Cardiac fibroblast (primary cell): ENCODE data around the gene B4GALNT1.

Experiments
- DNase-seq, 2 donors: peaks; one replicate each; pipeline versions ENCODE4 v3.0.0 to v3.0.0-alpha.2; 2010; ENCODE audit warnings: low read depth in 2 of 2
- H3K4me3 ChIP-seq, 2 donors: replicated peaks in 1 of 2; 1 replicate in 1 of 2; 2 replicates in 1 of 2; pipeline ENCODE4 v1.5.1; 2011; ENCODE audit warnings: low read depth in 2 of 2, low read length in 2 of 2, mild to moderate bottlenecking in 2 of 2, moderate library complexity in 1 of 2
- TF ChIP-seq, protein P1 (sequence below): IDR thresholded peaks from one replicate; pipeline ENCODE4 v1.5.1; 2011; ENCODE audit warnings: low read depth, mild to moderate bottlenecking, low read length, inconsistent platforms

B4GALNT1 gene

DNA sequence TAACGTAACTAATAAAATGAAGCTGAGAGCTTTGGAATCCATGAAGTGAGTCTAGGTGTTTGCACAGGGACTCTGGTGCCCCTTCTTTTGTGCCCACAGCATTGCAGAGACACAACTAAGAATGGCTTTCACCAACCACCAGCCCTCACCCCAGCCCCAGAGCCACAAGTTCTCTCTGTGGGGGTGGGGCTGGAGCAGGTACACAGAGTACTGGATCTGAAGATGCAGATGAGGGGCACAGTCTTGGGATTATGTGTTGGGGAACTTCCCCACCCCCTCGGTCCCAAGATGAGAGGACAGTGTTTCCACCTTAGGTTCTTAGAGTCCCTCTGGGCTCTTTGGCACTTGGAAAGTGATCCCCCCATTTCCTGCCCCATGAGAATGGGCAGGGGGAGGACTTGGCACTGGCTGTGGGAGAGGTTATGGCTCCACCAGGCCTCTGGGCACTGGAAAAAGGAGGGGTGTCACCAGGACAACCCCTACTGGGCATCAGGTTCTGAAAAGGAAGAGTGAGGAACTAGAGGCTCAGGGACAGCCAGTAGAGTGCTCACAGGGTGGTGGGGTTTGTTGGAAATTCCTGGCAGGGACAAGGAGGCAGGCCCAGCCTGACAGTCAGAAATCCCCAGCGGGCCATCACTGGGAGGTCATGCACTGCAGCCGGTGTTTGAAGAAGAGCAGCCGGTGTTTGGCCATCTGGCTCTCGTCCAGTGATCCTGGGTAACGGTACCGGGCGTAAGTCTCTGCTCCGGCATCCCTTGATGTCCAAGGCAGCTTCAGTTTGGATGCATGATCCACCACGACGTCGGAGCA lies 6.7 kb downstream of the B4GALNT1 start:
- TF ChIP-seq, protein P1, sequence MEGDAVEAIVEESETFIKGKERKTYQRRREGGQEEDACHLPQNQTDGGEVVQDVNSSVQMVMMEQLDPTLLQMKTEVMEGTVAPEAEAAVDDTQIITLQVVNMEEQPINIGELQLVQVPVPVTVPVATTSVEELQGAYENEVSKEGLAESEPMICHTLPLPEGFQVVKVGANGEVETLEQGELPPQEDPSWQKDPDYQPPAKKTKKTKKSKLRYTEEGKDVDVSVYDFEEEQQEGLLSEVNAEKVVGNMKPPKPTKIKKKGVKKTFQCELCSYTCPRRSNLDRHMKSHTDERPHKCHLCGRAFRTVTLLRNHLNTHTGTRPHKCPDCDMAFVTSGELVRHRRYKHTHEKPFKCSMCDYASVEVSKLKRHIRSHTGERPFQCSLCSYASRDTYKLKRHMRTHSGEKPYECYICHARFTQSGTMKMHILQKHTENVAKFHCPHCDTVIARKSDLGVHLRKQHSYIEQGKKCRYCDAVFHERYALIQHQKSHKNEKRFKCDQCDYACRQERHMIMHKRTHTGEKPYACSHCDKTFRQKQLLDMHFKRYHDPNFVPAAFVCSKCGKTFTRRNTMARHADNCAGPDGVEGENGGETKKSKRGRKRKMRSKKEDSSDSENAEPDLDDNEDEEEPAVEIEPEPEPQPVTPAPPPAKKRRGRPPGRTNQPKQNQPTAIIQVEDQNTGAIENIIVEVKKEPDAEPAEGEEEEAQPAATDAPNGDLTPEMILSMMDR, result no peak
- no peak for DNase-seq
- H3K4me3 ChIP-seq, result no peak overlapping the region

DNA sequence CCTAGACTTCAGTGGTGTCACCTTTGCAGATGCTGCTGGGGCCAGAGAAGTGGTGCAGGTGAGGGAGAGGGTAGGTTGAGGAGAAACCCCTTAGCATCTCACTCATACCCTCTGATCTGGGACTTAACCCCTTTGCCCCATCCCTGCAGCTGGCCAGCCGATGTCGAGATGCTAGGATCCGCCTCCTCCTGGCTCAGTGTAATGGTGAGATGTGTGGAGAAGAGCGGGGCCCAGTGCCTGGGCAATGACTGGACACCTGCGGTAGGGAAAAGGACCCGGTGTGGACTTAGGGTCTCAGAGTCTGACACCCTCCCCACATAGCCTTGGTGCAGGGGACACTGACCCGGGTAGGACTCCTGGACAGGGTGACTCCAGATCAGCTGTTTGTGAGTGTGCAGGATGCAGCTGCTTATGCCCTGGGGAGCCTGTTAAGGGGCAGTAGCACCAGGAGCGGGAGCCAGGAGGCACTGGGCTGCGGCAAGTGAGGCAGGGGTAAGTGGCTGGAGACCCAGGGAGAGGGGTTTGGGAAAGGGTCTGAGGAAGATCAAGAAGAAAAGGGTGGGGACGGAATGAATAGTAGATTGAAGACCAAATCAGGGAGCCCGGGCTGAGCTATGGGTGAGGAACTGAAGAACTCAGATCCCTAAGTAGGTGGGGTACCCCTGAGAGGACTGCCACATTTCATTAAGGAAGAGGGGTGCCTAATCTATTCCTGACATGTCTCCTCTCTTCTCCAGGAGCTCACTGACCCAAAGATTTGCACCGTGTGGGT lies 7.6 kb downstream of the B4GALNT1 start:
- DNase-seq, result no peak
- TF ChIP-seq, protein P1, result no peak

DNA sequence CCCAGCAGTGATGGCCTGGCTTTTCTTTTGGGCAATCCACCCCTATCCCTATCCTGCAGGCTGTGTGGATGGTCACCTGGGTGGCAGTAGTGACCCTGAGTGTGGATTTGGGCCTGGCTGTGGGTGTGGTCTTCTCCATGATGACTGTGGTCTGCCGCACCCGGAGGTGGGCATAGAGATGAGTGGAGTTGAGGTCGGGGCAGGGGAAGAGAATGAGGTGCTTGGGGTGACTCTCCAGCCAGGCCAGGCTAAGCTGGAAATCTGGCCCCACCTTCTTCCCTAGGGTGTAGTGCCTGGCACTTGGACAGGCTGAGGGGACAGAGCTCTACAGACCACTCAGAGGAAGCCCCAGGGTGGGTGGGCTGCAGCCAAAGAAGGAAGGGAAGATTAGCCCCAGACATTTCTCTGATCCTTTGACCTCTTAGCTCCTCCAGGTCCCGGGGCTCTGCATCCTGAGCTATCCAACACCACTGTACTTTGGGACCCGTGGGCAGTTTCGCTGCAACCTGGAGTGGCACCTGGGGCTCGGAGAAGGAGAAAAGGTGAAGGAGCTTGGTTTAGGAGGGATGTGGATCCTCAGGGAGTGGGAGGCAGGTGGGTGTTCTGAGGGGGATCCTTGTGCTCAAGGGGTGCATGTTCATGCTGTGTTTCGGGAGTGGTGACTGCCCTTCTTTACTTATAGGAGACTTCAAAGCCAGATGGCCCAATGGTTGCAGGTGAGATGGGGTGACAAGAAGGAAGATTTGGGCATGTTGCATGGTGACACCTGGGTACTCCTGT lies 8.4 kb downstream of the B4GALNT1 start:
- DNase-seq, result no peak
- TF ChIP-seq, protein P1, result no peak
- H3K4me3 ChIP-seq, result no peak overlapping the region

More for the DNA sequence above, 7.6 kb downstream of the B4GALNT1 start:
- no peak overlapping the region for H3K4me3 ChIP-seq

DNA sequence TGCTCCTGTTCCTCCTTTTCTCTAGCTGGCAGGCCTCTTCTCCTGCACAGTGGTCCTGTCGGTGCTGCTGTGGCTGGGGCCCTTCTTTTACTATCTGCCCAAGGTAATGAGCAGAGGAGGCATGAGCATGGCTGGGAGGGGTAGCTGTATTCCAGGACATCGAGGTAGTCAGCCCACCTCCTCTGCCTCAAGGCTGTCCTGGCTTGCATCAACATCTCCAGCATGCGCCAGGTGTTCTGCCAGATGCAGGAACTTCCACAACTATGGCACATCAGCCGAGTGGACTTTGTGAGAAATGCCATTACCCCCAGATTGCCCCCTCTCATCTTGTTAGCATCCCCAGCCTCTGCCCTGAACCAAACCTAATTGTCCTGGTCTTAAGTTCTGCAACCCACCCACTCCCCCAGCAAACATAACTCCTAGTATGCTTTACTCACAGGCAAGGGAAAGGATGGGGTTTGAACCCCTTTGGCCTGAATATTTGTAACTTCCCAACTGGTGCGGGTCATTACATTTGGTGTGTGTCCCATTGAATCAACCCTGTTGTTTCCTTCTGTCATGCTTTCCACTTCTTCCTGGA lies 9.1 kb downstream of the B4GALNT1 start:
- TF ChIP-seq, protein P1, result no peak
- no peak for DNase-seq
- no peak overlapping the region for H3K4me3 ChIP-seq

DNA sequence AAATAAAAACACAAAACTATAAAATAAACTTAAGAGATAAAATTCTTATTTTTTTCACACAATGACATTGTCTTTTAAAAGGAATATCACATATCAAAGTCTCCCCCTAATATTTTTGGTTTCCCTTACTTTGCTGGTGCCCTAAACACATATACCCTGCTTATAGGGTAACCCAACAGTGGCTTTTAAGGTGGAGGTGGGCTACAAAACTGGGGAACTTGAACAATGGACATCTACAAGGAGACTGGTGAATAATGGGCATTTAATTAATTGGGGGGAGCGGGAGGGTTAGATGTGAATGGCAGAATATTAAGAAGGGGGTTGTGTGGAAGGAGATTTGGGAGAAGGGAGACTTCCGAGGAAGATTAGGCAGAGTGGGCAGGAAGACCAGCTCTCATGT lies 9.6 kb downstream of the B4GALNT1 start:
- DNase-seq, result no peak
- TF ChIP-seq, protein P1, result no peak
- H3K4me3 ChIP-seq, result no peak overlapping the region

DNA sequence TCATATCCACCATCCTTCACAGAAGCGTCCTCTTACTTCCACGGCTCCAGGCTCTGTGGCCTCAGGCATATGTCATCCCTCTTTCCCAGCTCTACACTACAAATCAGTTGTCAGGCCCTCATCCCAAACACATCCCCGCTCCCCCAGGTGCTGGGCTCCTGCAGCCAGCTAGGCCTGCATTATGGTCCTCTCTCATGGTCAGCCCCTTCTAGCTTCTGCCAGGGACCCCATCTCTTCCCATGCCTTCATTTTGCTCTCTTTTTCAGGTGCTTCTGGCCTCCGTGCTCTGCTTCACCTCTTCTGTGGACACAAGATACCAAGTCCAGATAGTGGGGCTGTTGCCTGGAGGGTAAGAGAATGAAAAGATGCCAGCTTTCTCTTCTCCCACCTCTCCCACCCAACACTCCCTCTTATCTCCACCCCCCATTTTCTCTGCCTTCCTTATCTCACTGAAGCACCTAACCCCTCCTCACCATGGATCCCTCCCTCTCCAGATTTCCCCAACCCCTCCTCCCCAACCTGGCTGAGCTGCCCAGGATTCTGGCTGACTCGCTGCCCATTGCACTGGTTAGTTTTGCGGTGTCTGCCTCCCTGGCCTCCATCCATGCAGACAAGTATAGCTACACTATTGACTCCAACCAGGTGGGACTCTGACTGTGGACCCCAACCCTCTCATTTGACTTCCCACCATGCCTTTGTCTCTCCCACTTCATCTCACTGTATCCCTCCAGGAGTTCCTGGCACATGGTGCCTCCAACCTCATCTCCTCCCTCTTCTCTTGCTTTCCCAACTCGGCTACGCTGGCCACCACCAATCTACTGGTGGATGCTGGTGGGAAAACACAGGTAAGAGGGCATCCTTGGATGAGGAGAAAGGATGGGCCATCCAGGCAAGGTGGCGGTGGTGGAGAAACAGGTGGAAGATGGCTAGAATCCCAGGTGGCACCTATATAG lies 10.4 kb downstream of the B4GALNT1 start:
- no peak for DNase-seq
- TF ChIP-seq, protein P1, result no peak
- H3K4me3 ChIP-seq, result no peak overlapping the region
